ENCODE data around the gene RGS10. TPM values are rescaled to one million over a fixed set of nuclear protein-coding genes. Genes with fewer than 3 reads are reported as not detected.

The RGS10 gene
- total RNA-seq, 1 experiment from 2014 or later, result 10.6 TPM

DNA sequence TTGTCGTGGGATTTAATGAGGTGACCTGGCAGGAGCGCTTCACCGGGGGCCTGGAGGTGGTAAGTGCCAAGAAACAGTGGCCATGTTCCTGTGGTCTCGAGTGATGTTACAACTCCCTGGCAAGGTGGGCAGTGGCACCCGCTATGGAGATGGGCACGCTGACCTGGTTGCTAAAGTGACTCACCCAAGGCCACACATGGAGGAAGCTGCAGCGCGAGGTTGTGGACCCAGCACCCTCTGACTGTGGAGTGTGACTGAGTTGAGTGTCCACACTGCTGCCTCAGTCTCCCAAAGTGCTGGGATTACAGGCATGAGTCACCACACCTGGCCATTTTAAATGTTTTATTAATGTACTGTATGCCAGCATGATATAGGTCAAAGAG lies 73.2 kb downstream of the RGS10 start:
- Histone ChIP-seq H3K27ac (ENCODE audit: insufficient read length, low read depth, low read length) (no peak overlapping the region), H3K4ac (ENCODE audit: low read depth, low read length) (no peak overlapping the region), H2BK5ac (ENCODE audit: insufficient read length, low read length) (no peak overlapping the region), H3K27me3 (ENCODE audit: insufficient read depth, low read length) (no peaks in the 10 kb centered on the region; the same call in 1 of the 2 replicates), H3K18ac (ENCODE audit: insufficient read length, low read depth, low read length) (no peak overlapping the region), H3K4me1 (ENCODE audit: insufficient read depth, low read length) (no peaks in the 10 kb centered on the region), H4K91ac (ENCODE audit: insufficient read length, low read depth, low read length) (no peak overlapping the region), H4K5ac (ENCODE audit: insufficient read length, low read depth, low read length) (no peak overlapping the region), H3K79me2 (ENCODE audit: insufficient read depth, low read length) (no peaks in the 10 kb centered on the region), H3K4me2 (ENCODE audit: insufficient read depth, insufficient read length, low read length) (no peak overlapping the region), H2BK12ac (ENCODE audit: insufficient read length, low read depth, low read length) (no peak overlapping the region), H3K14ac (ENCODE audit: insufficient read depth, low read length) (no peak overlapping the region), H3K9me3 (ENCODE audit: control insufficient read depth, low read depth, low read length) (no peaks in the 10 kb centered on the region), H3T11ph (ENCODE audit: low read length) (no peak overlapping the region), H2BK20ac (ENCODE audit: low read depth, low read length, poor library complexity, severe bottlenecking) (no peak overlapping the region), H4K20me1 (ENCODE audit: control insufficient read depth, insufficient read depth, insufficient read length) (peaks cover 3% of the 10 kb centered on the region), H3K23ac (ENCODE audit: insufficient read length, low read depth, low read length) (no peak overlapping the region), H2AFZ (ENCODE audit: low read length) (no peak overlapping the region), H2BK120ac (ENCODE audit: low read depth, low read length, poor library complexity, severe bottlenecking) (no peak overlapping the region), H3K9ac (ENCODE audit: extremely low read depth, insufficient read length, low read length) (no peak overlapping the region), H4K8ac (replicated peaks; ENCODE audit: insufficient read length, low read depth, low read length) (no peak overlapping the region), H3K79me1 (ENCODE audit: insufficient read depth, low read depth, low read length, poor library complexity, severe bottlenecking) (no peaks in the 10 kb centered on the region), H3K56ac (ENCODE audit: insufficient read length, low read depth, low read length) (no peak overlapping the region), H2BK15ac (ENCODE audit: low read depth, low read length) (no peak overlapping the region), H3K23me2 (ENCODE audit: insufficient read length, low read depth, low read length, poor library complexity, severe bottlenecking) (no peaks in the 10 kb centered on the region), H2AK5ac (ENCODE audit: insufficient read length, low read length) (no peak overlapping the region)
- Mint-ChIP-seq H3K4me3 (no peak overlapping the region), H3K9me3 (peaks cover 4 to 5% of the 10 kb centered on the region in 2 experiments; a peak in 4 of 5 replicates), H3K27ac (no peak overlapping the region), H3K4me1 (no peaks in the 10 kb centered on the region), H3K36me3 (ENCODE audit: insufficient read depth in 1 of 3, low read depth in 3 of 3) (no peaks in the 10 kb centered on the region), H3K27me3 (ENCODE audit: low read depth) (peaks cover 73% of the 10 kb centered on the region)
- TF ChIP-seq, protein P1, sequence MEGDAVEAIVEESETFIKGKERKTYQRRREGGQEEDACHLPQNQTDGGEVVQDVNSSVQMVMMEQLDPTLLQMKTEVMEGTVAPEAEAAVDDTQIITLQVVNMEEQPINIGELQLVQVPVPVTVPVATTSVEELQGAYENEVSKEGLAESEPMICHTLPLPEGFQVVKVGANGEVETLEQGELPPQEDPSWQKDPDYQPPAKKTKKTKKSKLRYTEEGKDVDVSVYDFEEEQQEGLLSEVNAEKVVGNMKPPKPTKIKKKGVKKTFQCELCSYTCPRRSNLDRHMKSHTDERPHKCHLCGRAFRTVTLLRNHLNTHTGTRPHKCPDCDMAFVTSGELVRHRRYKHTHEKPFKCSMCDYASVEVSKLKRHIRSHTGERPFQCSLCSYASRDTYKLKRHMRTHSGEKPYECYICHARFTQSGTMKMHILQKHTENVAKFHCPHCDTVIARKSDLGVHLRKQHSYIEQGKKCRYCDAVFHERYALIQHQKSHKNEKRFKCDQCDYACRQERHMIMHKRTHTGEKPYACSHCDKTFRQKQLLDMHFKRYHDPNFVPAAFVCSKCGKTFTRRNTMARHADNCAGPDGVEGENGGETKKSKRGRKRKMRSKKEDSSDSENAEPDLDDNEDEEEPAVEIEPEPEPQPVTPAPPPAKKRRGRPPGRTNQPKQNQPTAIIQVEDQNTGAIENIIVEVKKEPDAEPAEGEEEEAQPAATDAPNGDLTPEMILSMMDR (conservative IDR thresholded peaks at IDR 0.05), result no peak
- no peak for DNase-seq
- WGBS (ENCODE audit: extremely low coverage, insufficient read length, low lambda C conversion rate), result no CpG with 5 or more reads among the region's 8 CpGs
